Panc1 (cell line): Measurements from ENCODE around the gene ZNF322. TPM values are rescaled to one million over a fixed set of nuclear protein-coding genes. Genes with fewer than 3 reads are reported as not detected.
A peak's percentile ranks its signal among the peaks of the same experiment; 100 is the strongest.

Experiments used
- ATAC-seq: fragments of 200-7000 bp; cut with Tn5 transposase; 2 replicates; pipeline ENCODE4 v1.9.1; 2020; ENCODE audit warnings: mild to moderate bottlenecking, moderate library complexity
- BruUV-seq: library from RNA; stranded (reverse); fragments of 400-500 nt; replicated peaks from 2 replicates; lab custom pipeline; 2021; lab: Mats Ljungman, UMichigan
- CTCF ChIA-PET: fragments of 300-600 bp; sonication (Branson Sonifier 250); formaldehyde crosslinking; loops from one replicate; lab custom pipeline; 2022; ENCODE audit warnings: antibody characterized with exemption; lab: Charles Lee
- POLR2A ChIA-PET: fragments of 300-600 bp; sonication (Branson Sonifier 250); formaldehyde crosslinking; loops from one replicate; lab custom pipeline; 2022; ENCODE audit warnings: antibody characterized with exemption; lab: Charles Lee
- DNase-seq: peaks from one replicate; pipeline ENCODE4 v3.0.0-alpha.2; 2010; ENCODE audit warnings: low read depth, low spot score
- H3K27ac ChIP-seq: 2 replicates; pipeline ENCODE4 v1.5.1; 2011; ENCODE audit warnings: mild to moderate bottlenecking, low read length, inconsistent platforms
- H3K27me3 ChIP-seq: fragments of 200-500 bp; sonication (Bioruptor generic); 2 replicates; pipeline ENCODE4 v1.6.0; 2014; ENCODE audit warnings: low read length, inconsistent platforms; ENCODE audit not compliant: control insufficient read depth, insufficient read depth
- H3K36me3 ChIP-seq: fragments of 200-500 bp; sonication (Bioruptor generic); 2 replicates; pipeline ENCODE4 v1.5.1; 2014; ENCODE audit warnings: inconsistent platforms, mild to moderate bottlenecking, low read length, moderate library complexity; ENCODE audit not compliant: control insufficient read depth, insufficient read depth
- H3K4me1 ChIP-seq: 2 replicates; pipeline ENCODE4 v1.5.1; 2011; ENCODE audit warnings: inconsistent platforms, mild to moderate bottlenecking, low read length, moderate library complexity; ENCODE audit not compliant: control insufficient read depth, insufficient read depth
- H3K4me3 ChIP-seq, 2 experiments: 2 replicates each; pipeline ENCODE4 v1.5.1; 2011 to 2012; ENCODE audit warnings: low read depth in 2 of 2, low read length in 2 of 2, mild to moderate bottlenecking in 2 of 2, inconsistent platforms in 1 of 2, moderate library complexity in 1 of 2
- H3K9me3 ChIP-seq: fragments of 200-500 bp; sonication (Bioruptor generic); 2 replicates; pipeline ENCODE4 v1.5.1; 2014; ENCODE audit warnings: low read depth, mild to moderate bottlenecking, inconsistent platforms, low read length, moderate library complexity; ENCODE audit not compliant: control insufficient read depth, insufficient read depth
- POLR2AphosphoS5 ChIP-seq: IDR thresholded peaks from 2 replicates; pipeline ENCODE4 v1.6.1; 2012; ENCODE audit warnings: mild to moderate bottlenecking, low read depth, low read length, moderate library complexity
- SIN3A ChIP-seq: IDR thresholded peaks from 2 replicates; pipeline ENCODE4 v1.6.1; 2012; ENCODE audit warnings: low read depth, mild to moderate bottlenecking, low read length, moderate library complexity, borderline replicate concordance; ENCODE audit not compliant: insufficient read depth
- TCF7L2 ChIP-seq: IDR thresholded peaks from 2 replicates; pipeline ENCODE4 v1.6.1; 2011; ENCODE audit warnings: mild to moderate bottlenecking, low read depth, low read length, inconsistent platforms
- in situ Hi-C: cut with HindIII; loops from 2 replicates; pipeline ENCODE4 v1.10.0; 2016; ENCODE audit warnings: low sequenced_read_pairs, low pct_unique_long_range_greater_than_20kb
- intact Hi-C: fragments of 100-400 bp; cut with micrococcal nuclease; formaldehyde crosslinking; loops from one replicate; pipeline ENCODE4 v1.10.0; 2022; ENCODE audit not compliant: unreplicated experiment
- total RNA-seq: library from RNA; stranded (reverse); gene quantifications from one replicate; pipeline ENCODE4 v1.2.1, GENCODE V29; 2021; ENCODE audit not compliant: unreplicated experiment
- TF ChIP-seq, protein P1 (sequence below), 2 experiments: IDR thresholded peaks; 2 replicates each; pipeline ENCODE4 v1.6.1; 2011 to 2012; ENCODE audit warnings: low read depth in 2 of 2, control low read depth in 1 of 2, low read length in 1 of 2, mild to moderate bottlenecking in 1 of 2, moderate library complexity in 1 of 2; ENCODE audit not compliant: insufficient read depth in 1 of 2
- TF ChIP-seq, protein P2 (sequence below): fragments of 450-650 bp; IDR thresholded peaks from 2 replicates; pipeline ENCODE4 v1.5.1; 2017; ENCODE audit warnings: mild to moderate bottlenecking

The ZNF322 gene
- total RNA-seq, 1 experiment from 2014 or later = 31.2 TPM

- intact Hi-C loops = no loop called here
- Histone ChIP-seq H3K4me1 (peaks cover 3% of the 10 kb centered on the region; the same call in 1 of the 2 replicates), H3K27me3 (no peaks in the 10 kb centered on the region), H3K9me3 (no peaks in the 10 kb centered on the region), H3K4me3 (no peak overlapping the region), H3K27ac (no peak overlapping the region), H3K36me3 (peaks cover 6% of the 10 kb centered on the region; the same call in 1 of the 2 replicates)
- no peak for ATAC-seq
- POLR2A ChIA-PET = no interaction called here
- BruUV-seq = no TSS peak
- in situ Hi-C loops = no loop called here
- DNase-seq = no peak
- TF ChIP-seq SIN3A (no peak), POLR2AphosphoS5 (no peak)
- CTCF ChIA-PET = no interaction called here
Observed at GRCh38 chr6:26599134-26599533, 60.4 kb downstream of the ZNF322 start.

DNA sequence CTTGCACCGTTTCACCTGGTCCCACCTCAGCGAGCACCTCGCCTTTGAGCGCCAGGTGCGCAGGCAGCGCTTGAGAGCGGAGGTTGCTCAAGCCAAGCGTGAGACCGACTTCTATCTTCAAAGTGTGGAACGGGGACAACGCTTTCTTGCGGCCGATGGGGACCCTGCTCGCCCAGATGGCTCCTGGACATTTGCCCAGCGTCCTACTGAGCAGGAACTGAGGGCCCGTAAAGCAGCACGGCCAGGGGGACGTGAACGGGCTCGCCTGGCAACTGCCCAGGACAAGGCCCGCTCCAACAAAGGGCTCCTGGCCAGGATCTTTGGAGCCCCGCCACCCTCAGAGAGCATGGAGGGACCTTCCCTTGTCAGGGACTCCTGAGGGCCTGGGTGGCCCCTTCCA is 61.3 kb downstream of the ZNF322 start:
- H3K4me1 ChIP-seq = peaks cover 3% of the 10 kb centered on the region; the same call in 1 of the 2 replicates
- in situ Hi-C loops = no loop called here
- H3K27me3 ChIP-seq = no peaks in the 10 kb centered on the region
- H3K36me3 ChIP-seq = peaks cover 6% of the 10 kb centered on the region; the same call in 1 of the 2 replicates
- H3K27ac ChIP-seq = no peak overlapping the region
- BruUV-seq = no TSS peak
- TF ChIP-seq, protein P1, sequence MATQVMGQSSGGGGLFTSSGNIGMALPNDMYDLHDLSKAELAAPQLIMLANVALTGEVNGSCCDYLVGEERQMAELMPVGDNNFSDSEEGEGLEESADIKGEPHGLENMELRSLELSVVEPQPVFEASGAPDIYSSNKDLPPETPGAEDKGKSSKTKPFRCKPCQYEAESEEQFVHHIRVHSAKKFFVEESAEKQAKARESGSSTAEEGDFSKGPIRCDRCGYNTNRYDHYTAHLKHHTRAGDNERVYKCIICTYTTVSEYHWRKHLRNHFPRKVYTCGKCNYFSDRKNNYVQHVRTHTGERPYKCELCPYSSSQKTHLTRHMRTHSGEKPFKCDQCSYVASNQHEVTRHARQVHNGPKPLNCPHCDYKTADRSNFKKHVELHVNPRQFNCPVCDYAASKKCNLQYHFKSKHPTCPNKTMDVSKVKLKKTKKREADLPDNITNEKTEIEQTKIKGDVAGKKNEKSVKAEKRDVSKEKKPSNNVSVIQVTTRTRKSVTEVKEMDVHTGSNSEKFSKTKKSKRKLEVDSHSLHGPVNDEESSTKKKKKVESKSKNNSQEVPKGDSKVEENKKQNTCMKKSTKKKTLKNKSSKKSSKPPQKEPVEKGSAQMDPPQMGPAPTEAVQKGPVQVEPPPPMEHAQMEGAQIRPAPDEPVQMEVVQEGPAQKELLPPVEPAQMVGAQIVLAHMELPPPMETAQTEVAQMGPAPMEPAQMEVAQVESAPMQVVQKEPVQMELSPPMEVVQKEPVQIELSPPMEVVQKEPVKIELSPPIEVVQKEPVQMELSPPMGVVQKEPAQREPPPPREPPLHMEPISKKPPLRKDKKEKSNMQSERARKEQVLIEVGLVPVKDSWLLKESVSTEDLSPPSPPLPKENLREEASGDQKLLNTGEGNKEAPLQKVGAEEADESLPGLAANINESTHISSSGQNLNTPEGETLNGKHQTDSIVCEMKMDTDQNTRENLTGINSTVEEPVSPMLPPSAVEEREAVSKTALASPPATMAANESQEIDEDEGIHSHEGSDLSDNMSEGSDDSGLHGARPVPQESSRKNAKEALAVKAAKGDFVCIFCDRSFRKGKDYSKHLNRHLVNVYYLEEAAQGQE (IDR thresholded peaks at IDR 0.05; ENCODE audit: insufficient read depth in 1 of 2, low read depth in 2 of 2, low read length in 1 of 2) = no peak
- TF ChIP-seq TCF7L2 (no peak), POLR2AphosphoS5 (no peak), SIN3A (no peak)
- TF ChIP-seq, protein P2, sequence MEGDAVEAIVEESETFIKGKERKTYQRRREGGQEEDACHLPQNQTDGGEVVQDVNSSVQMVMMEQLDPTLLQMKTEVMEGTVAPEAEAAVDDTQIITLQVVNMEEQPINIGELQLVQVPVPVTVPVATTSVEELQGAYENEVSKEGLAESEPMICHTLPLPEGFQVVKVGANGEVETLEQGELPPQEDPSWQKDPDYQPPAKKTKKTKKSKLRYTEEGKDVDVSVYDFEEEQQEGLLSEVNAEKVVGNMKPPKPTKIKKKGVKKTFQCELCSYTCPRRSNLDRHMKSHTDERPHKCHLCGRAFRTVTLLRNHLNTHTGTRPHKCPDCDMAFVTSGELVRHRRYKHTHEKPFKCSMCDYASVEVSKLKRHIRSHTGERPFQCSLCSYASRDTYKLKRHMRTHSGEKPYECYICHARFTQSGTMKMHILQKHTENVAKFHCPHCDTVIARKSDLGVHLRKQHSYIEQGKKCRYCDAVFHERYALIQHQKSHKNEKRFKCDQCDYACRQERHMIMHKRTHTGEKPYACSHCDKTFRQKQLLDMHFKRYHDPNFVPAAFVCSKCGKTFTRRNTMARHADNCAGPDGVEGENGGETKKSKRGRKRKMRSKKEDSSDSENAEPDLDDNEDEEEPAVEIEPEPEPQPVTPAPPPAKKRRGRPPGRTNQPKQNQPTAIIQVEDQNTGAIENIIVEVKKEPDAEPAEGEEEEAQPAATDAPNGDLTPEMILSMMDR = no peak
- intact Hi-C loops = no loop called here
- peak overlapping the region in 1 of 2 experiments; percentile 96; a peak in 1 of 4 replicates for H3K4me3 ChIP-seq
- no peaks in the 10 kb centered on the region for H3K9me3 ChIP-seq
- POLR2A ChIA-PET = no interaction called here
- ATAC-seq = no peak
- DNase-seq = no peak
- CTCF ChIA-PET = no interaction called here

DNA sequence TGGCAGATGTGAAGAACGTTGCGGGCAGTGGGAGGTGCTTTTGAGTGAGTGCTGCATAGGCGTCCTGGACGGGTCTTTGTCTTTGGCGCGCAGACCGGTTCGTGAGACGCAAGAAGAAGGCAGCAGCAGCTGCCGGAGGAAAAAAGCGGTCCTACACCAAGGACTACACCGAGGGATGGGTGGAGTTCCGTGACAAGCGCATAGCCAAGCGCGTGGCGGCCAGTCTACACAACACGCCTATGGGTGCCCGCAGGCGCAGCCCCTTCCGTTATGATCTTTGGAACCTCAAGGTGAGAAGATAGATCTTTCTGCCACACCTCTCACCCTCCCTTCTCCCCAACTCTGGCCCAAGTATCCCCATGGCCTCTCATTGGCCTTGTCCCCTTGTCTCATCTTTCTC is 61.7 kb downstream of the ZNF322 start:
- BruUV-seq = no TSS peak
- peaks cover 3% of the 10 kb centered on the region; the same call in 1 of the 2 replicates for H3K4me1 ChIP-seq
- POLR2A ChIA-PET = no interaction called here
- intact Hi-C loops (no loop called here), in situ Hi-C loops (no loop called here)
- no peaks in the 10 kb centered on the region for H3K9me3 ChIP-seq
- no peak for ATAC-seq
- H3K27me3 ChIP-seq = no peaks in the 10 kb centered on the region
- H3K27ac ChIP-seq = peak overlapping the region; percentile 90
- H3K36me3 ChIP-seq = peaks cover 6% of the 10 kb centered on the region; the same call in 1 of the 2 replicates
- H3K4me3 ChIP-seq = peak overlapping the region; percentile 94 to 96
- TF ChIP-seq, protein P2 = no peak
- no peak for TF ChIP-seq SIN3A
- TF ChIP-seq POLR2AphosphoS5 = no peak
- TF ChIP-seq TCF7L2 = no peak
- TF ChIP-seq, protein P1 (IDR thresholded peaks at IDR 0.05; ENCODE audit: insufficient read depth in 1 of 2, low read depth in 2 of 2, low read length in 1 of 2) = no peak
- CTCF ChIA-PET = no interaction called here
- DNase-seq = no peak
